HepG2 (cell line): ENCODE measurements around the gene MPV17L. TPM values are rescaled to one million over a fixed set of nuclear protein-coding genes. Genes with fewer than 3 reads are reported as not detected.

Experiments
- AHR ChIP-seq: IDR thresholded peaks from 2 replicates; pipeline ENCODE4 v1.6.1; 2018; ENCODE audit warnings: missing genetic modification reagents, missing compliant biosample characterization
- ARHGAP35 ChIP-seq: sonication (generic); formaldehyde crosslinking; IDR thresholded peaks from 2 replicates; pipeline ENCODE4 v1.9.0; 2022; ENCODE audit warnings: mild to moderate bottlenecking, inconsistent platforms, moderate library complexity, missing genetic modification reagents, borderline replicate concordance
- FOXC1 ChIP-seq: sonication (generic); formaldehyde crosslinking; IDR thresholded peaks from 2 replicates; pipeline ENCODE4 v1.8.0; 2022; ENCODE audit warnings: mild to moderate bottlenecking, missing genetic modification reagents, borderline replicate concordance
- FOXO1 ChIP-seq: sonication (generic); formaldehyde crosslinking; IDR thresholded peaks from 2 replicates; pipeline ENCODE4 v1.4.0; 2020; ENCODE audit warnings: missing genetic modification reagents
- HMGXB4 ChIP-seq, 2 experiments: sonication (generic) in 1 of 2; formaldehyde crosslinking in 1 of 2; IDR thresholded peaks; 2 replicates each; pipeline versions ENCODE4 v1.4.0 to v1.6.1; 2018 to 2020; ENCODE audit warnings: missing genetic modification reagents in 2 of 2, borderline replicate concordance in 1 of 2, low read depth in 1 of 2, mild to moderate bottlenecking in 1 of 2, missing biosample characterization in 1 of 2
- HNF4A ChIP-seq: sonication (generic); formaldehyde crosslinking; IDR thresholded peaks from 2 replicates; pipeline ENCODE4 v1.4.0; 2020; ENCODE audit warnings: missing genetic modification reagents
- NKX3-1 ChIP-seq: sonication (generic); formaldehyde crosslinking; IDR thresholded peaks from 2 replicates; pipeline ENCODE4 v1.5.0; 2020; ENCODE audit warnings: missing genetic modification reagents
- PREB ChIP-seq: sonication (generic); formaldehyde crosslinking; IDR thresholded peaks from 2 replicates; pipeline ENCODE4 v1.4.0; 2020; ENCODE audit warnings: missing genetic modification reagents
- SALL2 ChIP-seq: sonication (generic); formaldehyde crosslinking; IDR thresholded peaks from 2 replicates; pipeline ENCODE4 v1.8.1; 2023; ENCODE audit warnings: mild to moderate bottlenecking, missing genetic modification reagents, inconsistent platforms
- ZBTB20 ChIP-seq: sonication (generic); formaldehyde crosslinking; IDR thresholded peaks from 2 replicates; pipeline ENCODE4 v1.8.1; 2023; ENCODE audit warnings: missing genetic modification reagents, low read depth, mild to moderate bottlenecking, borderline replicate concordance
- ZBTB34 ChIP-seq: sonication (generic); formaldehyde crosslinking; IDR thresholded peaks from 2 replicates; pipeline ENCODE4 v1.8.0; 2022; ENCODE audit warnings: mild to moderate bottlenecking, missing genetic modification reagents
- ZNF235 ChIP-seq: sonication (generic); formaldehyde crosslinking; IDR thresholded peaks from 2 replicates; pipeline ENCODE4 v1.8.1; 2023; ENCODE audit warnings: mild to moderate bottlenecking, missing genetic modification reagents, borderline replicate concordance
- ZNF276 ChIP-seq: sonication (generic); formaldehyde crosslinking; IDR thresholded peaks from 2 replicates; pipeline ENCODE4 v1.4.0; 2020; ENCODE audit warnings: mild to moderate bottlenecking, low read depth, missing genetic modification reagents
- ZNF512B ChIP-seq: sonication (generic); formaldehyde crosslinking; IDR thresholded peaks from 2 replicates; pipeline ENCODE4 v1.5.1; 2020; ENCODE audit warnings: missing genetic modification reagents, mild to moderate bottlenecking, borderline replicate concordance
- ZNF563 ChIP-seq: sonication (generic); formaldehyde crosslinking; IDR thresholded peaks from 2 replicates; pipeline ENCODE4 v1.8.0; 2022; ENCODE audit warnings: mild to moderate bottlenecking, moderate library complexity, missing genetic modification reagents
- ZNF713 ChIP-seq: sonication (generic); formaldehyde crosslinking; IDR thresholded peaks from 2 replicates; pipeline ENCODE4 v1.4.0; 2020; ENCODE audit warnings: mild to moderate bottlenecking, missing genetic modification reagents
- ZNF761 ChIP-seq: sonication (generic); formaldehyde crosslinking; conservative IDR thresholded peaks from 2 replicates; pipeline ENCODE4 v1.4.0; 2020; ENCODE audit warnings: mild to moderate bottlenecking, missing genetic modification reagents
- ZNF879 ChIP-seq: sonication (generic); formaldehyde crosslinking; IDR thresholded peaks from 2 replicates; pipeline ENCODE4 v1.8.1; 2023; ENCODE audit warnings: missing genetic modification reagents
- polyA plus RNA-seq, 8 experiments: library from polyadenylated mRNA; depleted of rRNA in 3 of 8; stranded (reverse) in 7 of 8; unstranded in 1 of 8; fragments of >200 nt; fragmentation: Illumina TruSeq in 4 of 8; extraction: Trizol in 4 of 8; gene quantifications; 2 replicates each; pipeline versions ENCODE4 v1.2.1 to v1.2.3, GENCODE V29; 2011 to 2016; ENCODE audit warnings: low read depth in 4 of 8, missing spikeins in 1 of 8, mixed read lengths in 1 of 8; ENCODE audit not compliant: insufficient read depth in 1 of 8
- total RNA-seq, 5 experiments: library from RNA; depleted of rRNA; stranded (reverse); fragments of >200 nt; fragmentation: Illumina TruSeq; extraction: Trizol; gene quantifications; 2 replicates each; pipeline ENCODE4 v1.2.3, GENCODE V29; 2016; ENCODE audit warnings: low read depth in 1 of 5

MPV17L gene
- total and polyA plus RNA-seq, 2 of the 13 experiments (the other 11 are each of a cell fraction or from before 2014, with no cell fraction given), result 34.7 to 63.8 TPM

- peak; percentile 90; the same call in 1 of the 2 replicates for TF ChIP-seq ZNF276 (CRISPR knock-in tag)
- TF ChIP-seq HMGXB4 (CRISPR knock-in tag; IDR thresholded peaks at IDR 0.05; ENCODE audit: borderline replicate concordance in 1 of 2, low read depth in 1 of 2), result peak; percentile 80 to 96
- 0 out of 2 replicates have a peak, but pooled peaks have one; percentile 42 for TF ChIP-seq ZBTB20 (CRISPR knock-in tag)
- TF ChIP-seq FOXO1 (CRISPR knock-in tag), result peak; percentile 59; the same call in 1 of the 2 replicates
- peak; percentile 90 for TF ChIP-seq FOXC1 (CRISPR knock-in tag)
- peak; percentile 54; the same call in 1 of the 2 replicates for TF ChIP-seq ZNF512B (CRISPR knock-in tag)
- TF ChIP-seq NKX3-1, result peak; percentile 45
- peak; percentile 95 for TF ChIP-seq ZNF761
- peak; percentile 96 for TF ChIP-seq ZNF563
- TF ChIP-seq AHR (CRISPR knock-in tag), result 0 out of 2 replicates have a peak, but pooled peaks have one; percentile 24
- peak; percentile 91; the same call in 1 of the 2 replicates for TF ChIP-seq ZNF235
- TF ChIP-seq ARHGAP35 (CRISPR knock-in tag), result peak; percentile 88; the same call in 1 of the 2 replicates
- peak; percentile 42; the same call in 1 of the 2 replicates for TF ChIP-seq ZNF879 (CRISPR knock-in tag)
- TF ChIP-seq ZBTB34 (CRISPR knock-in tag), result peak; percentile 48; the same call in 1 of the 2 replicates
- TF ChIP-seq PREB (CRISPR knock-in tag), result peak; percentile 55; the same call in 1 of the 2 replicates
- TF ChIP-seq SALL2, result peak; percentile 75; the same call in 1 of the 2 replicates
- TF ChIP-seq ZNF713 (CRISPR knock-in tag), result peak; percentile 98; the same call in 1 of the 2 replicates
- peak; percentile 38; the same call in 1 of the 2 replicates for TF ChIP-seq HNF4A
Observed at GRCh38 chr16:15395631-15396508, at the start of gene MPV17L (continued).
